Gastroesophageal sphincter (tissue), 4 donors: Measurements from ENCODE around the gene TECPR2. TPM values are rescaled to one million over a fixed set of nuclear protein-coding genes. Genes with fewer than 3 reads are reported as not detected.

Experiments used
- ATAC-seq: fragments of 150-250 bp; one replicate; pipeline ENCODE4 v1.9.1; 2016; ENCODE audit warnings: mild to moderate bottlenecking, moderate library complexity
- H3K27ac ChIP-seq, 4 donors: fragments of 200-600 bp; sonication (generic) in 3 of 4; 1 replicate in 3 of 4; 2 replicates in 1 of 4; pipeline ENCODE4 v1.5.1; 2016 to 2019
- H3K27me3 ChIP-seq: fragments of 200-600 bp; sonication (generic); one replicate; pipeline ENCODE4 v1.5.1; 2019
- H3K36me3 ChIP-seq, 2 donors: fragments of 200-600 bp; sonication (generic); one replicate each; pipeline ENCODE4 v1.5.1; 2019; ENCODE audit warnings: control low read depth in 1 of 2
- H3K4me1 ChIP-seq, 3 donors: fragments of 200-600 bp; sonication (generic); 1 replicate in 2 of 3; 2 replicates in 1 of 3; pipeline ENCODE4 v1.5.1; 2016 to 2019; ENCODE audit warnings: control low read depth in 2 of 3
- H3K4me3 ChIP-seq, 2 donors: fragments of 200-600 bp; sonication (generic); one replicate each; pipeline ENCODE4 v1.5.1; 2019; ENCODE audit warnings: mild to moderate bottlenecking in 1 of 2, moderate library complexity in 1 of 2
- H3K9me3 ChIP-seq, 3 donors: fragments of 200-600 bp; sonication (generic); one replicate each; pipeline ENCODE4 v1.5.1; 2017 to 2019; ENCODE audit warnings: control low read depth in 2 of 3
- EP300 ChIP-seq: sonication (generic); formaldehyde crosslinking; IDR thresholded peaks from one replicate; pipeline ENCODE4 v1.6.1; 2017; ENCODE audit warnings: antibody characterized with exemption, mild to moderate bottlenecking
- POLR2A ChIP-seq, 2 donors: fragments of 450-650 bp; IDR thresholded peaks; one replicate each; pipeline ENCODE4 v1.6.1; 2017; ENCODE audit warnings: antibody characterized with exemption in 2 of 2, mild to moderate bottlenecking in 2 of 2, moderate library complexity in 1 of 2
- POLR2AphosphoS5 ChIP-seq: sonication (generic); formaldehyde crosslinking; IDR thresholded peaks from one replicate; pipeline ENCODE4 v1.6.1; 2017; ENCODE audit warnings: antibody characterized with exemption
- WGBS, 2 donors: methylation state at CpG; one replicate each; pipeline ENCODE4 v1.1.5; 2018; ENCODE audit warnings: low coverage in 1 of 2; 5-methylcytosine and 5-hydroxymethylcytosine counted together
- total RNA-seq, 4 donors: library from RNA; depleted of rRNA; stranded (reverse); fragments of >200 nt; gene quantifications; one replicate each; pipeline ENCODE4 v1.1.0, GENCODE V29; 2016
- TF ChIP-seq, protein P1 (sequence below), 4 experiments: fragments of 200-600 bp in 2 of 4; fragments of 450-650 bp in 2 of 4; sonication (generic) in 1 of 4; IDR thresholded peaks; one replicate each; pipeline ENCODE4 v1.5.1; 2017 to 2019; ENCODE audit warnings: antibody characterized with exemption in 4 of 4, mild to moderate bottlenecking in 2 of 4, moderate library complexity in 2 of 4

Gene TECPR2
- total RNA-seq, 4 donors from 2014 or later: 26.0 to 57.2 (median 30.5) TPM

DNA sequence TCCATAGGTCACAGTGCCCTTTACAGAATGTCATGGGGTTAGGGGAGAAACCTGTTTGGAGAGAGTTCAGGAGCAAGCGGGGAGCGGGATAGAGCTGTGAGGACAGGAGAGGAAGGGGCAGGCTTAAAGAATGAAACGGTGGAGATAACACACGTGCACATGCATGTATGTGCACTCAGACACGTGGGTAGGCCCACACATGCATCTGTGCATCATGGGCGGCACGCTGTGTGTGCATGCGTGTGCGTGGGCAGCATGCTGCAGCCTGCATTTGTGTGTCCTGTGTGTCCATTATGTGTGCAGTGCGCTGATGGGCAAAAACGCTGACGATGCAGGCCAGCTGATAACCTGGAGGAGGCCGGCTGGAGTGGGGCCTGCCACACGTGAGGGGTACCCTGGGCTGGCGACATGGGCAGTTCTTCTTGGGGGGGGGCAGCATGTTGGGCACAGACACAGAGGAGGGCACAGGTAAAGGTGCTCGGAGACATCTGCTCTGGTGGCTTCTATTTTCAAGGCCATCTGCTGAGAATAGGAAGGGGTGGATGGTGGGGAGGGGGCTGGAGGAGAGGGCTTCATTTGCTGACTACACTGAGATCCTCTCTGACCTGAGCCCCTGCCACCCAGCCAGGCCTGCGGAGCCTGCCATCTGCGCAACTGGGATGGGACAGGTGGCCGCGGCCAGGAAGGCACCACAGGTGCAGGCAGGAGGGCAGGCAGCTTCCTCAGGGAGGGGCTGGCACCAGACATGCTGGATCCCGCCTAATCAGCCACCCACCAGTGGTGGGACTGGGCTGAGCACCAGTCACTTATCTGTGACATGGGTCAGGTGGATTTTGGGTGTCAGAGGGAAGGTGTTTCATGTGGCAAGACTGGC lies 151.4 kb downstream of the TECPR2 start:
- Histone ChIP-seq H3K27me3 (no peaks in the 10 kb centered on the region), H3K4me3 (no peak overlapping the region), H3K4me1 (peaks cover 0 to 27% (median 9%) of the 10 kb centered on the region in 3 donors), H3K9me3 (no peaks in the 10 kb centered on the region), H3K27ac (no peak overlapping the region), H3K36me3 (no peaks in the 10 kb centered on the region)
- WGBS, 2 donors: 89 to 93% methylated on average over 5 to 17 of the region's 21 CpGs
- no peak for ATAC-seq
- TF ChIP-seq, protein P1, sequence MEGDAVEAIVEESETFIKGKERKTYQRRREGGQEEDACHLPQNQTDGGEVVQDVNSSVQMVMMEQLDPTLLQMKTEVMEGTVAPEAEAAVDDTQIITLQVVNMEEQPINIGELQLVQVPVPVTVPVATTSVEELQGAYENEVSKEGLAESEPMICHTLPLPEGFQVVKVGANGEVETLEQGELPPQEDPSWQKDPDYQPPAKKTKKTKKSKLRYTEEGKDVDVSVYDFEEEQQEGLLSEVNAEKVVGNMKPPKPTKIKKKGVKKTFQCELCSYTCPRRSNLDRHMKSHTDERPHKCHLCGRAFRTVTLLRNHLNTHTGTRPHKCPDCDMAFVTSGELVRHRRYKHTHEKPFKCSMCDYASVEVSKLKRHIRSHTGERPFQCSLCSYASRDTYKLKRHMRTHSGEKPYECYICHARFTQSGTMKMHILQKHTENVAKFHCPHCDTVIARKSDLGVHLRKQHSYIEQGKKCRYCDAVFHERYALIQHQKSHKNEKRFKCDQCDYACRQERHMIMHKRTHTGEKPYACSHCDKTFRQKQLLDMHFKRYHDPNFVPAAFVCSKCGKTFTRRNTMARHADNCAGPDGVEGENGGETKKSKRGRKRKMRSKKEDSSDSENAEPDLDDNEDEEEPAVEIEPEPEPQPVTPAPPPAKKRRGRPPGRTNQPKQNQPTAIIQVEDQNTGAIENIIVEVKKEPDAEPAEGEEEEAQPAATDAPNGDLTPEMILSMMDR (IDR thresholded peaks at IDR 0.05): no peak
- TF ChIP-seq EP300: no peak
- TF ChIP-seq POLR2AphosphoS5: no peak
- TF ChIP-seq POLR2A (IDR thresholded peaks at IDR 0.05): no peak

DNA sequence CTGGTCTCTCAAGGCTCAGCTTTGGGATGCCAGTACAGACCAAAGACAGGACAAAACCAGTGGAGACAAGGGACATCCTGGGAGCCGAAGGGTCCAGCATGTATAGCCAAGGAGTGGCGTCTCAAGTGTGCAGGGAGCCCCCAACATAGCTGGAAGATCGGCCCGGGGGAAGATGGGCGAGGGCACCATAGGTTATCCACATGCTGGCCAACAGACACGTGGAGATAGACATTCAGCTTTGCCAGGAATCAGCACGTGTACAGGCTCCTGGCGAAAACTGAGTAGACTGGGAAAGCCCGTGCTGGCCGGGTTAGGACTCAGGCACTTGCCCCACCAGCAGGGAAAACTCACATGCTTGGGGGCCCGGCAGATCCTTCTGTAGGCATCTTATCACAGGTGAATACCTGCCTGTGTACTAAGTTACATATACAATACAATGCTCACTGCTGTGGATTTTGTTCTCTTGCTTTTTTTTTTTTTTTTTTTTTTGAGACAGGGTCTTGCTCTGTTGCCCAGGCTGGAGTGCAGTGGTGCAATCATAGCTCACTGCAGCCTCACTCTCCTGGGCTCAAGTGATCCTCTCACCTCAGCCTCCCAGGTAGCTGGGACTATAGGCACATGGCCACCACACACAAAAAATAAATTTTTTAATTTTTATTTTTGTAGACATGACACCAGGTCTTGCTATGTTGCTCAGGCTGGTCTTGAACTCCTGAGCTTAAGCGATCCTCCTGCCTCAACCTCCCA lies 152.4 kb downstream of the TECPR2 start:
- Histone ChIP-seq H3K9me3 (no peaks in the 10 kb centered on the region), H3K36me3 (no peaks in the 10 kb centered on the region), H3K4me3 (no peak overlapping the region), H3K4me1 (peaks cover 0 to 23% (median 8%) of the 10 kb centered on the region in 3 donors), H3K27me3 (no peaks in the 10 kb centered on the region), H3K27ac (no peak overlapping the region)
- no peak for ATAC-seq
- 77 to 80% methylated on average over 3 to 7 of the region's 12 CpGs for WGBS, 2 donors
- no peak for TF ChIP-seq EP300
- no peak for TF ChIP-seq POLR2AphosphoS5
- TF ChIP-seq, protein P1 (IDR thresholded peaks at IDR 0.05): no peak
- no peak for TF ChIP-seq POLR2A (IDR thresholded peaks at IDR 0.05)

DNA sequence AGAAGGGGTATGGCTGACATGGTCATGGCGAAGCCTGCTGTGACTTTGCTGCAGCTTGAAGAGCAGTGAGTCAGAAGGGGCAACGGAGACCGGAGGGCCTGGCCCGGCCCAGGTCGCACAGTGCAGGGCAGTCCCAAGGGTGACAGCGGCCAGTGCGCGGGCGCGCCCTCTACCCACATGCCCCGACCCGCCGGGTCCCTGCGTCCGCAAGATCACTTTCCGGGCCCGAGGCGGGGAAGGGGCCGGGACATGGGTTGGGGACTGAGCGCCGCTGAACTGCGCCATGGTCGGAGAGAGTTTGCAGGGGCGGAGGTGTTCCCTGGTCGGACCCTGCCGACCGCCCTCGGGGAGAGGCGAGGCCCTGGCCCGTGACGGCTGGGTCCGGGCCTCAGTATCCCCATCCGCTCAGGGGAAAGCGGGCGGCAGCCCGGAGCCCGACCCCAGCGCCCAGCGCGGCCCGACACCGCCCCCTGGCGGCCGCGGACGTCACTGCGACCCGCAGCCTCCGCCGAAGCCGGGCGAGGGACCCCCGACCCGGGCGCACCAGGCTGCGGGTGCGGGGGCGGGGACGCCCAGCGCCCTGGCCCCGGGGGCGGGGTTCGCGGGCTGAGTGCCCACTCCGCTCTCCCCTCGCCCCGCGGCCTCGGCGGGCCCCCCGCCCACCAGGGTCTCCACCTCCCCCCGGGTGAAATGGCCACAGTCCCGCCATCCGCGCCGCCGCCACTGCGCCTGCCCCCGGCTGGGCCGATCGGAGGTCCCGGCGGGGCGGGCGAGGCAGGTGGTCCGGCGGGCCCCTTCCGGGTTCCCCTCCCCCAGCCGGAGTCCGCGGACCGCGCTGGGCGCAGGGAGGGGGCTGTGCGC lies 154.0 kb downstream of the TECPR2 start:
- Histone ChIP-seq H3K36me3 (no peaks in the 10 kb centered on the region), H3K4me3 (peak overlapping the region; percentile 73 to 75), H3K27me3 (no peaks in the 10 kb centered on the region), H3K27ac (peak overlapping the region; percentile 4 to 89 (median 70)), H3K4me1 (peaks cover 0 to 13% (median 4%) of the 10 kb centered on the region in 3 donors), H3K9me3 (no peaks in the 10 kb centered on the region)
- WGBS, 2 donors: 0% methylated on average over 2 of the region's 95 CpGs; no CpG with 5 or more reads in 1 of the 2 donors
- TF ChIP-seq POLR2A (IDR thresholded peaks at IDR 0.05): no peak
- TF ChIP-seq, protein P1 (IDR thresholded peaks at IDR 0.05): peak in 3 of 4 experiments; percentile 94 to 99 (median 99)
- no peak for TF ChIP-seq EP300
- peak; percentile 75 for ATAC-seq

DNA sequence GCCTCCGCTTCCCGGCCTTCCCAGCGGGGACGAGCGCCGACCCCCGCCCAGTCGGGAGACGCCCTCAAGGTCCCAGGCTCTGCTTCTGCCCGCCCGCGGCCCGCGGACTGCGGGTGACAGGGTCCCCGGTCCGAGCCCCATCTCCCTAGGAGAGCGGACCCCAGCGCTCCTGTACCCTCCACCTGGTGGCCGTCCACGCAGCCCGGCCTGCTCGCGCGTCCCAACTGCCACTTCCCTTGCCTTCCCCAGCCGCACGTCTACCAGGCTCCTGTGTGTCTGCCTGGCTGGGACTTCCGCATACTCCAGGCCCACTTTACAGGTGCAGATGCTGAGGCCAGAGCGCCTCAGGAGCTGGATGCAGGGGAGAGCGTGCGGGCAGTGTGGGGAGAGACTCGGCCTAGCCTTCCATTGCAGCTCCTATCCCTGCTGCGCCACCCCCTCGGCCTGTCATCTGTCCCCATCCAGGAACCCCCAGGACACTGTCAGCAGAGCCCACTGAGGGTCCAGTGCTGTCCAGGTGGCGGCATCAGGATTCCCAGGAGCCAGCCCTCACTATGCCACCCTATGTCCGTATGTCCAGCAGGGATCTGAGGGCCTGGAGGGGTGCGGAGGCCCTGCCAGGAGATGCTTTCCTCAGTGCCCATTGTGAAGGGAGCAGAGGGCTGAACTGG lies 154.8 kb downstream of the TECPR2 start:
- WGBS, 2 donors: no CpG with 5 or more reads among the region's 37 CpGs

More for the DNA sequence above, 154.8 kb downstream of the TECPR2 start:
- TF ChIP-seq EP300 (no peak), POLR2A (IDR thresholded peaks at IDR 0.05) (no peak), POLR2AphosphoS5 (no peak)
- TF ChIP-seq, protein P1 (IDR thresholded peaks at IDR 0.05): no peak
- H3K36me3 ChIP-seq: no peaks in the 10 kb centered on the region
- H3K27ac ChIP-seq: peak overlapping the region; percentile 4 to 89 (median 70)
- H3K9me3 ChIP-seq: no peaks in the 10 kb centered on the region
- H3K27me3 ChIP-seq: no peaks in the 10 kb centered on the region
- peaks cover 0 to 13% (median 4%) of the 10 kb centered on the region in 3 donors for H3K4me1 ChIP-seq
- peak overlapping the region; percentile 73 to 75 for H3K4me3 ChIP-seq
- peak; percentile 14 for ATAC-seq
